Endometrial microvascular endothelial cells (primary cell): ENCODE measurements around the gene GPX4. TPM values are rescaled to one million over a fixed set of nuclear protein-coding genes. Genes with fewer than 3 reads are reported as not detected.

Experiments used
- in situ Hi-C: cut with HindIII; loops from 2 replicates; pipeline ENCODE4 v1.10.0; 2017; ENCODE audit warnings: low sequenced_read_pairs, low pct_unique_long_range_greater_than_20kb; ENCODE audit errors: inconsistent ontology term
- total RNA-seq: library from RNA; depleted of rRNA; stranded (reverse); fragments of >200 nt; gene quantifications from one replicate; pipeline ENCODE4 v1.2.3, GENCODE V29; 2015; ENCODE audit errors: inconsistent ontology term

GPX4 gene
- total RNA-seq, 1 donor from 2014 or later: 459 TPM

DNA sequence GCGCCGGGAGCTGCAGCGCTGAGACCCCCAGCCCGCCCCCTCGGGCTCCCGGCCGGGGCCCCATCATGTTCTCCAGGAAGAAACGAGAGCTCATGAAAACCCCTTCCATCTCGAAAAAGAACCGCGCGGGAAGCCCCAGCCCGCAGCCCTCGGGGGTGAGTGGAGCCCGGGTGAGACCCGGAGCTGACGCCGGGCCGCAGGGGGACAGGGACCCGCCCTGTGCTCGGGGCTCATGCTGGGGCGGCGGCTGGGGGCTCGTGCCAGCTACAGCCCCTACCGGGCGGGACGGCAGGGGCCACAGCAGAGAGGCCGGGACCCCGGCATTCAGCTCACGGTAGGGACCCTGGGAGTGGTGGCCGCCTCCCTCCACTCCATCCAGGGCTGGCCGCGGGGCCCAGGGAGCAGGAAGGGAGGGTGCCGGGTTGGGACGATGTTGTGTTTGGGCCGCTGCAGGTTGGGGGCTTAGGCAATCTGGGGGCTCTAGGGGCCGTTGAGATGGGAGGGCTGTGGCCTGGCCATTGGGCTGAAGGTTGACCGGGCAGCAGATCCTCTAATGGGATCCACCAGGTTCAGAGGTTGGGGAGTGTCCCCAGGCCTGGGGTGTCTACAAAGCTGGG lies 36.3 kb upstream of the GPX4 start:
- in situ Hi-C loops: no loop called here

DNA sequence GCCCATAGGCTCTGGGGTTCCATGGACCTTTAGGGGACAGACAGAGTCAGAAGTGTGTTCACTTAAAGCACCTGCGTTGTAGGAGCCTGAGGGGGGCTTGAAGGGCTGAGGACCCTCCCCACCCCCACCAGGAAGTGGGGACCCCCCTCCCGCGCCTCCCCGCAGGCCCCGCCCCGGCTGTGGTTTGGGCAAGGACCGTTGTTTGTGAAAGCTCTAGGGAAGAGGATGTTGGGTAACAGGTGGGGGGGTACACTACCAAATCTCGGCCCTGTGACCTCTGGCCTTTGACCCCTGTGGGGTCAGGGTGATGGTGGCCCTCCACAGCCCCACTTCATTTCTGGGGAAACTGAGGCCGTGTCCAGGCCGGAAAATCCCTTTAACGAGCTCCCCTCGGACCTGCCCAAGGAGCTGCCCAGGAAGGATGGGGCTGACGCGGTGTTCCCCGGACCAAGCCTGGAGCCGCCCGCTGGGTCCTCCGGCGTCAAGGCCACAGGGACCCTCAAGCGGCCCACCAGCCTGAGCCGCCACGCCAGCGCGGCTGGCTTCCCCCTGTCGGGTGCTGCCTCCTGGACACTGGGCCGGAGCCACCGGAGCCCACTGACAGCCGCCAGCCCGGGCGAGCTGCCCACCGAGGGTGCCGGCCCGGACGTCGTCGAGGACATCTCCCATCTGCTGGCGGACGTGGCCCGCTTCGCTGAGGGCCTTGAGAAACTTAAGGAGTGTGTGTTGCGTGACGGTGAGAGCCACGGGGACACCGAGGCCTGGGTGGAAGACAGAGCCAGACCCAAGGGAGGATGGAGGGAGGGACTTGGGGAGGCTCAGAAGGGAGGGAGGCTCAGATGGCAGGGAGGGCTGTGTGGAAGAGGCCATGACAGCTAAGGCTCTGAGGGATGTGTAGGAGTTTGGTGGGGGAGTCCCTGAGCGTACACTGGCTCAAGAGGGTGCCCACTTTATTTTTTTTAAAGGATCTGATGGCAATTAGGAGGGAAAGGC lies 35.5 kb upstream of the GPX4 start:
- in situ Hi-C loops: no loop called here

DNA sequence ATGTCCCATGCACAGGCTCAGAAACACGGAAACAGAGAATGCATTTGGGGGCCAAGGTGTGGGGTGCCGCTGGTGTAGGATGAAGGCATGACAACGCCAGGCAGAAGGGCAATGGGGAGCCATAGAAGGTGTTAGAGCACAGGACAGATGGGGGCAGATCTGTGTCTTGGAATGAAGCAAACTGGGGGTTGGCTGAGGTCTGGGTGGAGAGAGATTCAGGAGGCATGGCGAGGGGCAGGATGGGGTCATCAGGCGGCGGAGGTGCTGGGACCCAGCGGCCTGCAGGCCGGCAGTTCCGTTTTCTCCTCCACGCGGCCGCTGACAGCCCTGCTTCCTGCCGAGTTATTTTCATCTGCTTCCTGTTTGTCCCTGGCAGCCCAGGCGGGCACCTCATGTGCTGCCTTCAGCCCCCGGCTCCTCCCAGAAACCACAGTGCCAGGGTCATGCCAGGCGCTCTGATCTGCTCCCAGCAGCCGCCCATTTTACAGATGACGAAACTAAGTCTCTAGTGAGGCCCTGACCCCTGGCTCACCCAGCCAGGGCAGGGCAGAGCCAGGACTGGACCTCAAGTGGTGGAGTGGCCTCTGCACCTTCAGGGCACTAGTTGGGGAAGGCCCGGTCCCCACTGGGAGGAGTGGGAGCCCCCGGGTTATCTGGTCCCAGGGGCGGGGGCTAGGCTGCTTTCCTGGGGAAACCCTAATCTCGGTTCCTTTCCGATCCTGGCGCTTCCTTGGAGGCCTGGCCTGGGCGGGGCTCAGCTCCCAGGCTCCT lies 34.6 kb upstream of the GPX4 start:
- in situ Hi-C loops: no loop called here

DNA sequence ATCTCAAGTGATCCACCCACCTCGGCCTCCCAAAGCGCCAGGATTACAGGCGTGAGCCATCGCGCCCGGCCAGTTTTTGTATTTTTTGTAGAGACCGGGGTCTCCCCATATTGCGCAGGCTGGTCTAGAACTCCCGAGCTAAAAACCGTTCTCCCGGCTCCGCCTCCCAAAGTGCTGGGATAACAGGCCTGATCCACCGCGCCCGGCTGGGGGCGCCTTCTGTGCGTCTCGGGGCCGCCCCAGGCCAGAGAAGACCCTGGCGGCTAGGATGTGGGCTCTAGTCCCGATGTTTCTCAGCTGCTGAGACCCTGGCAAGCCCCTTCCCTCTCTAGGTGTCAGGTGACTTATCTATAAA lies 33.2 kb upstream of the GPX4 start:
- in situ Hi-C loops: no loop called here

DNA sequence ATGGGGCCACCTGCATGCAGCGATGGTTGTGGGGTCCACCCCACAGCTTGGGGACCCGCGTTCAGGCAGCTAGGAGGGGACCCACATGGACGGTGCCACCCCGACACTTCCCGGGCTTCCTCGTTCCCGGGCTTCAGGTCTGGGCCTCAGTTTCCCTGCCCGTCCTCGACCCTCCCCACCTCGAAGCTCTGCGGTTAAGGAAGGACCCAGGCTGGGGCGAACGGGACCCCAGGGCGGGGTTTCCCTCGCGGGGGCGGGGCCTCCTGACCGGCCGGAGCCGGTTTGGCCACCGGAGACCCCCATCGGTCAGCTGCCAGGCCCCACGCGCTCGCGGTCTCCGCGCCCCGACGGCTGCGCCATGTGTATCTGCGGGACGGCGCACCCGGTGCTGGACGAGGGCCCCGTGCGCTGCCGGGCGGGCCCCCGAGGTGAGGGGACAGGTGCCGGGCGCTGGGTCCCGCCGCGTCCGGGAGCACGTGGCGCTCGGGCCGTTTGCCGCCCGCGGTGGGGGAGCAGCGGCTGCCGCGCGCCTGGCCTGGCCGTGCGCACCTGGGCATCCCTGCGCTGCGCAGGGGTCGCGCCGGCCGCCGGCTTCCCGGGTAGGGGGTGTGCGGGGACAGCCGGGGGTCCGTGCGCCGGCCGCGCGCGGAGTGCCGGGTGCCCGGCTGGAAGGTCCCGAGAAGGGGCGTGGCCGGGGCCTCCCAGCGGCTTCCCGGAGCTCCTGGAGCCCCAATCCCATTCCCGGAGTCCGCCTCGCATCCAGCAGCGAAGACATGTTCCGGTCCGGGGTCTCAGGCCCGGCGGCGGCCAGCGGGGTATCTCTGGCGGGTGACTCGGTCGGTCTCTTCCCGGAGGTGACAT lies 32.6 kb upstream of the GPX4 start:
- in situ Hi-C loops: no loop called here

DNA sequence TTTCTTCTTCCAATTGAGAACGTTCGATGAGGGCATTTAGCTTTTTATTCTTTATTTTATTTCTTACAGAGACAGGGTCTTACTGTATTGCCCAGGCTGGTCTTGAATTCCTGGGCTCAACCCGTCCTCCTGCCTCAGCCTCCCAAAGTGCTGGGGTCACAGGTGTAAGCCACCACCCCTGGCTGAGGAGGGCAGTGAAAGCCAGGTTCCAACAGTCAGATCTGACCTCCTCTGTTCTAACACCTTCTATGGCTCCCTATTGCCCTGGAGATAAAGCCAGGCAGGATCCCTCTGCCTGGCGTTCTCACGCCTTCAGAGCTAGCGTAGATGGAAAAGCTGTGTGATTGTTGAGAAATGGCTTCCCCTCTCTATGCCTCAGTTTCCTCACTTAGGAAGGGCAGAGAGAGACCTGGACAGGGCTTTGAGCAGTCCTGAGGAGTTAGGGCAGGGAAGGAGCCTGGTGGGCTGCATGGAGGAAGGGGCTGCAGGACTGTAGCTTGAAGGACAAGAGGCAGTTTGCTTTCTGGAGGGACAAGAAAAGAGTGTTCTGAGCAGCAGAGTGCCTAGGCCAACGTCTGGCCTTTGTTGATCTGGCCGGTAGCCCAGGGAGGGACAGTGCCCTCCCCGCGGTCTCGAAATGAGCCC lies 31.3 kb upstream of the GPX4 start:
- in situ Hi-C loops: no loop called here

DNA sequence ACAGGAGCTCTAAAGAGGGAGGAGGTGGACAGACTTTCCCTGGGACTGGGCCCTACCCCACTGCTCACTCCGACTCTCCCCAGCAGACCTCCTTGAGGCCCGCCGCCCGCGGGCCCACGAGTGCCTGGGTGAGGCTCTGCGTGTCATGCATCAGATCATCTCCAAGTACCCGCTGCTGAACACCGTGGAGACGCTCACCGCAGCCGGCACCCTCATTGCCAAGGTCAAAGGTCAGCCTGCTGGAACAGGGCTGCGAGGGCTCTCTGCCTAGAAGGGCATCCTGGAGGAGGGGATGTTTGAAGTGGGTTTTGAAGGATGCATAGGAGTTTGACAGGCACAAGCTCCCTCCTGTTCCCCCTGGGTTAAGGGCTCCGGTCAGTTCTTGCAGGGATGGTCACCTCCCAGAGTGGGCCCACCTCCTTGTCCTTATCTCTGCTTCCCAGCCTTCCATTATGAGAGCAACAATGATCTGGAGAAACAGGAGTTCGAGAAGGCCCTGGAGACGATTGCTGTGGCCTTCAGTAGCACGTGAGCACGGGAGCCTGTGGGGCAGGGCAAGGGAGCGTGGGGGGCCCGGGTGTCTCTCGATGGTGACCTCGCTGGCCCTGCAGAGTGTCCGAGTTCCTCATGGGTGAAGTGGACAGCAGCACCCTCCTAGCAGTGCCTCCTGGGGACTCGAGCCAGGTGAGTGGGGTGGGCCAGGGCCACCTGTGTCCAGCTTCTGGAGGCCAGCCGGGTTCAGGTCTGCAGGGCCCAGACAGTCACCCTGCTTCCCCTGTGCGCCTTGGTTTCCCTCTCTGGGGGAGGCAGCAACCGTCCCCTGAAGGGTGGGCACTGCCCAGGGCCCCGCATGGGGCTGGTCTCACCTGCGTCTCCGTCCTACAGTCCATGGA lies 30.5 kb upstream of the GPX4 start:
- in situ Hi-C loops: no loop called here

DNA sequence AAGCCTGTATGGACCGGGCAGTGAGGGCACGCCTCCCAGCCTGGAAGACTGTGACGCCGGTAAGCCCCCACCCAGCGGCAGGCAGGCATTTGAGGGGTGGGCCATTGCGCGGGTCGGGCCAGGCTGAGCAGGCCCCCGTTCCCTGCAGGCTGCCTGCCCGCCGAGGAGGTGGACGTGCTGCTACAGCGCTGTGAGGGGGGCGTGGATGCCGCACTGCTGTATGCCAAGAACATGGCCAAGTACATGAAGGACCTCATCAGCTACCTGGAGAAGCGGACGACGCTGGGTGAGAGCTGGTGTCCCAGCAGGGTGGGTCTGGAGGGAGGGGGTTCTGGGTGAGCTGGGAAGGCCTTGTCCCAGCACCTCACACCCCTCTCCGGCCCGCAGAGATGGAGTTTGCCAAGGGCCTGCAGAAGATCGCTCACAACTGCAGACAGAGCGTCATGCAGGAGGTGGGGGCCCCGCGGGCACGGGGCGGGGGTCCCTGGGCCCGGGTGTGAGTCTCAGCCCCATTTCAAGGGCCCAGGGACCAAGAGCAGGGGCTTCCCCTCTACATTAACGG lies 29.8 kb upstream of the GPX4 start:
- in situ Hi-C loops: no loop called here

DNA sequence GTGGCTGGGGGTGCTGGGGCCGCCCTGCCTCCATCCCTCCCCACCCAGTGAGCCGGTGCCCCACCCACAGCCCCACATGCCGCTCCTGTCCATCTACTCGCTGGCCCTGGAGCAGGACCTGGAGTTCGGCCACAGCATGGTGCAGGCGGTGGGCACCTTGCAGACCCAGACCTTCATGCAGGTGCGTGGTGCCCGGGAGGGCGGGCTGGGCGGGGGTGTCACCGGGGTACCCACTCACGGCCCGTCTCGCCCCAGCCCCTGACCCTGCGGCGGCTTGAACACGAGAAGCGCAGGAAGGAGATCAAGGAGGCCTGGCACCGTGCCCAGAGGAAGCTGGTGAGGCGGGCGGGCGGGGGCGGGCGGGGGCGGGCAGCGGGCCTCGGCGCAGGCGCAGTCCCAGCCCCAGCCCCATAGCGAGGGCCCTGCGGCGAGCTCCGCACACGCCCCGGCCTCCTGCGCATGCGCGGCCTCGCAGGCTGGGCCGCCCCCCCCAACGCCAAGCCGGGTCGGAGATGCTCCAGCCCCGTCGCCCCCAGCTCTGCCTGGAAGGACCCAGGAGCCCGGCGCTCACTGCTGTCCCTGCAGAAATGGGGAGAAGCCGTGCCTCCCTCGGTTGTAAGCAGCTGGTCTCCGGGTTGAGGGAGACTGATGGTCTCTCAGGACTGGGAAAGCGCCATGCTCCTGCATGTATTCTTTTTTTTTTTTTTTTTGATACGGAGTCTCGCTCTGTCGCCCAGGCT lies 29.1 kb upstream of the GPX4 start:
- in situ Hi-C loops: no loop called here

DNA sequence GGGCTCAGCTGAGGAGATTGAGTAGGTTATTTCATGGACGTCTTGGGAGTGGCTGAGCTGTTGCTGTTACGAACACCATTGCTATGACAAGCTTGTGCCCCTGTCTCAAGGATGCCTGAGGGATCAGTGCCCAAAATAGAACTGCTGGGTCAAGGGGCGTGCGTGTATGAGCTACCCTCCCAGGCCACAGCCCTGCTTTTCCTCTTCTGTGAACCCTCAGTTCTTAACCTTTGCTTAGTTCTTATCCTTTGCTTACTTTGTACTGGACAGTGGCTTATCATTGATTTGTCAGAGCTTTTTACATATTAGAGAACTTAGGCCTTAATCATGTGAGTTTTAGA lies 27.8 kb upstream of the GPX4 start:
- in situ Hi-C loops: no loop called here

DNA sequence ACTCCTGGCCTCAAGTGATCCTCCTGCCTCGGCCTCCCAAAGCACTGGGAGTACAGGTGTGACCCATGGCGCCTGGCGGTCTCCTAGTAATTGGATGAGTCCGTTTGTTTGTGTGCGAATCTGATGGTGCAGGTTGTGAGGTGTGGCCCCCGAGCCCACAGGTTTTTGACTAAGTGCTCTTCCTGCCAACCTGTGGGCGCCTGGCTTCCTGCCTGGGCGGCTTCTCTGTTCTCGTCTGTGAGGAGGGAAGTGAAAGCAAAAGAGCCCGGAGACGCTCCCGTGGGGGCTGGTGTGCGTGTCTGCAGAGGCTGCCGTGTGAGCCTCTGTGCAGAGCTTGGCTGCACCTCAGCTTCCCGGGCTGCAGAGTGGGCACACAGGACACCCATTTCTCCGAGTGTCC lies 26.8 kb upstream of the GPX4 start:
- in situ Hi-C loops: no loop called here

DNA sequence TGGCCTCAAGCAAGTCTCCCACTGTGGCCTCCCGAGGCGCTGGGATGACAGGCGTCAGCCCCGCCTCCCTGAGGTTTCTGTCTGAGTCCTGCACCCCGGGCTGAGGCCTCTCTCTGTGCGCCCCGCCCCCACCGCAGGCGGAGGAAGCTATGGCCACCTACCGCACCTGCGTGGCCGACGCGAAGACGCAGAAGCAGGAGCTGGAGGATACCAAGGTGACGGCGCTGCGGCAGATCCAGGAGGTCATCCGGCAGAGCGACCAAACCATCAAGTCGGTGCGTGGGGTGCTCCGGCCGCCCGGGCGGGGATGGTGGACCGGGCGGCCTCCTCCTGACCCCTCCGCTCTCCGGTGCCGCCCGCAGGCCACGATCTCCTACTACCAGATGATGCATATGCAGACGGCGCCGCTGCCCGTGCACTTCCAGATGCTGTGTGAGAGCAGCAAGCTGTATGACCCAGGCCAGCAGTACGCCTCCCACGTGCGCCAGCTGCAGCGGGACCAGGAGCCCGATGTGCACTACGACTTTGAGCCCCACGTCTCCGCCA lies 24.2 kb upstream of the GPX4 start:
- in situ Hi-C loops: no loop called here

DNA sequence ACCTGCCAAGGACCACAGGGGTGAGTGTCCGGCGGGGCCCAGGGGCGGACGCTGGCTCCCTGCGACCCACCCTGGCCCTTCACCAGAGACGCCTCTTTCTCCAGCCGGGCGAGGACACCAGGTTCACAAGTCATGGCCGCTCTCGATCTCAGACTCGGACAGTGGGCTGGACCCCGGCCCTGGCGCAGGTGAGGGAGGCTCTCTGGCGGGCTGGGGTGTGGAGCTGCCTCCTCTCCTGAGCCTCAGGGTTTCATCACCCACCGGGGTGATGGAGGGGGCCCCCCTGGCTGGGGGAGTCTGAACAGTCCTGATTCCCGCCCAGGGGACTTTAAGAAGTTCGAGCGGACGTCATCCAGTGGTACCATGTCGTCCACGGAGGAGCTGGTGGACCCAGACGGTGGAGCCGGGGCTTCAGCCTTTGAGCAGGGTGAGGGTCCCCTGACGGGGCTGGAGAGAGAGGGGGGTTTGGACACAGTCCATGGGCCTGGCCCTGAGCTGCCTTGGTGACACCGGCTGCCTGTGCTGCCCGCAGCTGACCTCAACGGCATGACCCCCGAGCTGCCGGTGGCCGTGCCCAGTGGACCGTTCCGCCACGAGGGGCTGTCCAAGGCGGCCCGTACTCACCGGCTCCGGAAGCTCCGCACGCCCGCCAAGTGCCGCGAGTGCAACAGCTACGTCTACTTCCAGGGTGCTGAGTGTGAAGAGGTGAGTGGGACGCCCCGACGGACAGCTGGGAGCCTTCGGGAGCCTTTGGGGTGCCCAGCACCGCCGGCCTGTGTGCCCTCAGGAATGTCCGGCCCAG lies 23.2 kb upstream of the GPX4 start:
- in situ Hi-C loops: no loop called here

DNA sequence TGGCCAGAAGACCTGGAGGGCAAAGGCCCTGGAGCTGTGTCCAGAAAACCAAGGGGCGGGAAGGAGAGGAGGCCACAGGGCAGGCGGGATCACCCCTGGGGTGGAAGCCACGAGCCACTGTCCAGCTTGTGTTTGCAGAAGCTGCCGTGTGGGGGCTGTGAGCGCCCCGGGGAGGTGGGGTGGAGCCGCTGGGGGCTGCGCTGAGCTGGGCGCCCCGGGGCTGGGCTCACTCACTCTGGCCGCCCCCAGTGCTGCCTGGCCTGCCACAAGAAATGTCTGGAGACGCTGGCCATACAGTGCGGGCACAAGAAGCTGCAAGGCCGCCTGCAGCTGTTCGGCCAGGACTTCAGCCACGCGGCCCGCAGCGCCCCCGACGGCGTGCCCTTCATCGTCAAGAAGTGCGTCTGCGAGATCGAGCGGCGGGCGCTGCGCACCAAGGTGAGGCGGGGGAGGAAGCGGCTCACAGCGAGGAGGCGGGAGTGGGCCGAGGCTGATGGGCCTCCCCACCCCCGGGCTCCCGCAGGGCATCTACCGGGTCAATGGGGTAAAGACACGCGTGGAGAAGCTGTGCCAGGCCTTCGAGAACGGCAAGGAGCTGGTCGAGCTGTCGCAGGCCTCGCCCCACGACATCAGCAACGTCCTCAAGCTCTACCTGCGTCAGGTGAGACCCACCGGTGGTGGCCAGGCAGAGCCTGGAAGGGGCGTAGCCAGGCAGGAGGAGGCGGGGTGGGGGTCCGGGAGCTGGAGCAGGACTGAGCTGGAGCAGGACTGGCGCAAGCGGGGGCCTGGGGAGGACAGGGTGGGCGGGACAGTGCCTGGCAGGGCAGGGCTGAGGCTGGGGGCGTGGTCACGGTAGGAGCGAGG lies 22.3 kb upstream of the GPX4 start:
- in situ Hi-C loops: no loop called here
